Choroid plexus epithelial cell (primary cell): ENCODE results near the gene FAM167B.

Experiments
- DNase-seq: peaks from one replicate; pipeline ENCODE4 v3.0.0-alpha.2; 2010; ENCODE audit warnings: low read depth
- H3K4me3 ChIP-seq: 2 replicates; pipeline ENCODE4 v1.5.1; 2011; ENCODE audit warnings: low read depth, mild to moderate bottlenecking, control low read depth, low read length, moderate library complexity
- TF ChIP-seq, protein P1 (sequence below): conservative IDR thresholded peaks from 2 replicates; pipeline ENCODE4 v1.5.1; 2011; ENCODE audit warnings: low read depth, mild to moderate bottlenecking, control low read depth, inconsistent platforms, low read length, moderate library complexity

The FAM167B gene

DNA sequence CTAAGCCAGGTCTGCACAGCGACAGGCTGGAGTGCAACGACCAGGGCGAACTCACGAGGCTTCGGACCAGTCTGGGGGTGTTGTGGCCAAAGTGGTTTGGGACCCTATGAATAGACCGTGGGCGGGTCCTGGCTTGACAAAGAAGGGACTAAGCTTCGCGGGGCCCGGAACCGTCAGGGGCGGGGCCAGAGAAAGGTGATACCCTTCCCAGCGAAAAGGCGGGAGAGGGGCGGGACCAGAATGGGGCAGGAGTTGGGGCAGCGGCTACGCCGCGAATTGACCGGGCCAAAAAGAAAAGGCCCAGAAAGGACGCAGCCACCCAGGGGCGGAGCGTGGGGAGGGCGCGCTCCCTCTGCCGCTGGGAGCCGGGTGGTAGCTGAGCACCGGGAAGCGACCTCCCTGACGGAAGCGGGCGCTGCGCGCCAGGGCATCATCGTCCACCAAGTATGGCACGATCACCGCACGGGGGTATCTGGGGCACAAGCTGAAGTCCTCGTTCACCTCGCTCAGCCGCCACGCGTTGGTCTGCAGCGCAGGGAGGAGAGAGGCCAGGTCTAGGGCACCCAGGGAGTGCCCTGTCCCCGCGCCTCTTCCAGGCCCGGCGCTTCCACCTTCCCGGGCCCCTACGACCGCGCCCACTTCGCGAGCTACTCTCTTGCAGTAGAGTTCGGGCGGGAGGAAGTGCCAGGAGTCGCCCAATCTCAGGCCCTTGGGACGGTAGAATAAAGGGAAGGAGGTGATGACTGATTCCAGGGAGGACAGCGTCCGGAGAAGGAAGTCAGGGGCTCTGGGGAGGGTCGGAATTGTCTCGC, 6.7 kb upstream of the FAM167B start:
- TF ChIP-seq, protein P1, sequence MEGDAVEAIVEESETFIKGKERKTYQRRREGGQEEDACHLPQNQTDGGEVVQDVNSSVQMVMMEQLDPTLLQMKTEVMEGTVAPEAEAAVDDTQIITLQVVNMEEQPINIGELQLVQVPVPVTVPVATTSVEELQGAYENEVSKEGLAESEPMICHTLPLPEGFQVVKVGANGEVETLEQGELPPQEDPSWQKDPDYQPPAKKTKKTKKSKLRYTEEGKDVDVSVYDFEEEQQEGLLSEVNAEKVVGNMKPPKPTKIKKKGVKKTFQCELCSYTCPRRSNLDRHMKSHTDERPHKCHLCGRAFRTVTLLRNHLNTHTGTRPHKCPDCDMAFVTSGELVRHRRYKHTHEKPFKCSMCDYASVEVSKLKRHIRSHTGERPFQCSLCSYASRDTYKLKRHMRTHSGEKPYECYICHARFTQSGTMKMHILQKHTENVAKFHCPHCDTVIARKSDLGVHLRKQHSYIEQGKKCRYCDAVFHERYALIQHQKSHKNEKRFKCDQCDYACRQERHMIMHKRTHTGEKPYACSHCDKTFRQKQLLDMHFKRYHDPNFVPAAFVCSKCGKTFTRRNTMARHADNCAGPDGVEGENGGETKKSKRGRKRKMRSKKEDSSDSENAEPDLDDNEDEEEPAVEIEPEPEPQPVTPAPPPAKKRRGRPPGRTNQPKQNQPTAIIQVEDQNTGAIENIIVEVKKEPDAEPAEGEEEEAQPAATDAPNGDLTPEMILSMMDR = peak; percentile 9
- H3K4me3 ChIP-seq = peak overlapping the region; percentile 59
- DNase-seq = no peak

DNA sequence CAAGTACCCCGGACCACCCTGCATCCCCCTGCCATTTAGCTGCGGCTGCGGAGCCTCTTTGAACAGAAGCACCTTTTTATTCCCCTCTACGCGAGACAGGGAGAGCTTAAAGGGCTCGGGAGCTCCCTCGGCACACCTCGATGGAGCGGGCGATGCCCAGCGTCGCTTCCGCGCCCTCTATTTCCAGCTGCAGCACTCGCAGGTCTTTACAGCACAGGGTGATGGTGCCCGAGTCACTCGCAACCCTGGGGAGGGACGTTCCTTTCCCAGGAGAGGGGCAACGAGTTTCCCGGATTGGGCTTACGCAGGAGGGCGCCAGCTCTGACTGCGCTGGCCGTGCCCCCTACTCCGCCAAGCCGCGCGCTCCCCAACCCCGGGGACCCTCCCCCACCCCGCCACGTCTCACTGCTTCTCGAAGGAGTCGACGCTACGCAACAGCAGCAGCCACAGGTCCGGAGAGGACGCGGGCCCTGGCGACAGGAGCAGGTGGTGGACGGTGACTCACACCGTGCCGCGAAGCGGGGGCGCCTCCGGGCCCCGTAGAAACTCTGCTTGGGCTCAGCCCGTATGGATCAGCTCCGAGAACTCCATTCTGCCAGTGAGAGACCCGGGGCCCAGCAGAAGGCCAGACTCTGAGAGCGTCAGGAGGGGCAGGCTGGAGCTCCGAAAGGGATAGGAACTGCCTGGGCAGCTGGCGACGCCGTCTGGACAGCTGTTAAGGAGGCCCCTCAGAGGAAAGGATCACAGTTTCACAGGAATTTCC, 5.8 kb upstream of the FAM167B start:
- peak; percentile 42 for DNase-seq
- H3K4me3 ChIP-seq = peak overlapping the region; percentile 59
- TF ChIP-seq, protein P1 = peak; percentile 5

DNA sequence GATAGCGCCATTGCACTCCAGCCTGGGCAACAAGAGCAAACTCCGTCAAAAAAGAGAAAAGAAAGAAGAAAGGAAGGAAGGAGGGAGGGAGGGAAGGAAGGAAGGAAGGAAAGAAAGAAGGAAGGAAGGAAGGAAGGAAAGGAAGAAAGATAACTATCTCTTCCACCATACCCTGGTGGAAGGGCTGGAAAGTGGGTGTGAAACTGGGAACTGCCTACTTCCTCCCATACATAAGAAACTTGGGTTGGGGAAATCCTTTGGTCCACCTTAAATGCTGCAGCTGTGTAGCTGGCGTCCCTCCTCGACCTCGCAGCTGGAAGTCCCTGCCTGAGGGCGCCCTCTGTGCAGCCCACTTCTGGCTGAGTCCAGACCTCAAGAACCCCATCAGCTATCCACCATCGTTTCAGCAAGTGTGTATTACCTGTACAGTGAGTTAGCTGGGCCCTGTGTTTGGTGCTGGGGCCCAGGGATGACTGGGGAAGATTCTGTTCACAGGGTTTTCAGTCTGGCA, 4.6 kb upstream of the FAM167B start:
- peak; percentile 30 for DNase-seq
- TF ChIP-seq, protein P1 = no peak
- no peak overlapping the region for H3K4me3 ChIP-seq

DNA sequence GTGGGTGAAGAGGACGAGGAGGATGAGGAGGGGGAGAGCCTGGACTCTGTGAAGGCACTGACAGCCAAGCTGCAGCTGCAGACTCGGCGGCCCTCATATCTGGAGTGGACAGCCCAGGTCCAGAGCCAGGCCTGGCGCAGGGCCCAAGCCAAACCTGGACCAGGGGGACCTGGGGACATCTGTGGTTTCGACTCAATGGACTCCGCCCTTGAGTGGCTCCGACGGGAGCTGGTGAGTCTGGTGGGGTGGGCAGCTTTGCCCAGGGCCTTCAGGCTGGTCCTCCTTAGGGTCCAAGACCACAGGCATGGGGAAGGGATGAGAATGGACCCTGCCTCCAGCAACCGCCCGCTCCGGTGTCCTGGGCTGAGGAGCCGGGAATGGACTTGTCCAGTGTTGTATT, 430 bp downstream of the FAM167B start:
- no peak for DNase-seq
- H3K4me3 ChIP-seq = no peak overlapping the region
- TF ChIP-seq, protein P1 = no peak

DNA sequence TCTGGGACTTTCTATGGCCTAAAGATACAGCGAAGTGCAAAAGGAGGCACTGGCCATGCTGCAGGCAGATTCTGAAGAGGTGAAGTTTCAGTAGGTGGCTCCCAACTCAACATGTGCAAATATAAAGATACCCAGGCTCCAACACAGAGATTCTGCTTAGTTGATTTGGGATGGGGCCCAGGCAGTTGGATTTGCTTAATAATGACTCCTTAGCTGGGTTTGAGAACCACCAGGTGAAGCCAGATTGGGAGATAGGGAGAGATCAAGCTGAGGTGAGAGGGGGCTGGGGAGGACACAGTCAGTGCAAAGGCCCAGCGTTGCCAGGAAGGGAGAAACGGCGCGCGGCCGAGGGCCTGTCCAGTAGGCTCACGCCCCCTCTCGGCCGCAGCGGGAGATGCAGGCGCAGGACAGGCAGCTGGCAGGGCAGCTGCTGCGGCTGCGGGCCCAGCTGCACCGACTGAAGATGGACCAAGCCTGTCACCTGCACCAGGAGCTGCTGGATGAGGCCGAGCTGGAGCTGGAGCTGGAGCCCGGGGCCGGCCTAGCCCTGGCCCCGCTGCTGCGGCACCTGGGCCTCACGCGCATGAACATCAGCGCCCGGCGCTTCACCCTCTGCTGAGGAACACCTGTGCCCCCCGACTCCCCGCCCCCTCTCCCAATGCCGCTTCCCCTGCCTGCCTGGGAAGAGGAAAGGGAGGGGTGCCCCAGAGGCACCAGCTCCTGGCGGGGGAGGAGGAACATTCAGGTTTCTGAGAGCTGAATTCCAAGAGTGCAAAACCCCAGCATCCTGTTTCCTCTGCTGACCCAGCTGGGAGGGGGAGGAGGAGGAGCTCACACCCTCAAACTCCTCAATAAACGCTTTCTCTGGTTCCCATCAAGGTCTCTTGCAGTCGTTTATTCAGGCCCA, 1.2 kb downstream of the FAM167B start:
- TF ChIP-seq, protein P1 = peak; percentile 74
- no peak overlapping the region for H3K4me3 ChIP-seq
- peak; percentile 77 for DNase-seq

DNA sequence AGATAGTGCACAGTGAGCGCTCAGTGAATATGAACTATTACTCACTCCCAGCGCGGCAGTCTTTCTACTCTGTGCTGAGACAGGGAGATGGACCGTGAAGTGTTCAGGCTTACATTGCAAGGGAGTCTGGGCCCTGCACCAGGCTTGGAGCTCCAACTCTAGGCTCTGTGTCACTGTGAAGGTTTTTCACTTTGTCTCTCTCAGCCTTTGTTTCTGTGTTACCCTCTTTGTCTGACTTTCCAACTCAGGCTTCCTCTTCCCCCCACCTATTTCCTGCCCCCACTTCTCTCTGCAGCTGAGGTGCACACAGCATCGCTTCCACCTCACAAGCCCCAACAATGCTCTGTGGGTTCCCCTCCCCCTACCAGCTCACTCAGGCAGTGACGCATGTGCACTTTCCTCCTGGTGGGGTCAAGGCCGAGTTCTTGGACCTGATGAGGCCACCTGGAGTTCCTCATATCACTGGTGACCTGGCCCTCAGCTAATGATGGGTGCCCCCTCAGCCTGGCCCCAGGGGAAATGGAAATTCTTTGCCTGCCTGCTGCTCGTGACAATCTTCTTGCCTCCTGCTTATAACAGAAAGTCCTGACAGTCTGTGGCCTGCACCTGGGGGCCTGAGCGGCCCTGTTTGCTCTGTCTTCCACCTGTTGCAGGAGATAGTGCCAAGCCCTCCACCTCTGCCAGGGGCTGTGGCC, 3.0 kb downstream of the FAM167B start:
- DNase-seq = peak; percentile 45
- TF ChIP-seq, protein P1 = no peak
- H3K4me3 ChIP-seq = no peak overlapping the region
